ENCODE data around the gene HCN2.
A peak's percentile ranks its signal among the peaks of the same experiment; 100 is the strongest.

HCN2 gene

GRCh38 chr19:589693-590395 lies at the start of gene HCN2:
HCN2 (plus strand) TSS chr19:589881; CDS start chr19:589946, 65 bp downstream.
- DNase-seq, result no peak

- no peak for DNase-seq
These were observed 48.6 kb upstream of the HCN2 start for GRCh38 chr19:540867-541637.

- no peak for DNase-seq
These were observed 48.0 kb upstream of the HCN2 start for GRCh38 chr19:541699-542098.

- no peak for DNase-seq
These were observed 47.4 kb upstream of the HCN2 start for GRCh38 chr19:542173-542866.

- no peak for DNase-seq
These were observed 45.6 kb upstream of the HCN2 start, which contains the start of gene GZMM for GRCh38 chr19:543910-544608. GZMM (plus strand) TSS chr19:544053; CDS start chr19:544072, 19 bp downstream.

GRCh38 chr19:547117-547516 lies 42.6 kb upstream of the HCN2 start:
- no peak for DNase-seq

GRCh38 chr19:547836-548720 lies 41.6 kb upstream of the HCN2 start:
- DNase-seq, result no peak

GRCh38 chr19:548886-549830 lies 40.5 kb upstream of the HCN2 start:
- DNase-seq, result no peak

- DNase-seq, result no peak
These were observed 34.9 kb upstream of the HCN2 start for GRCh38 chr19:554817-555216.

- DNase-seq, result no peak
These were observed 34.2 kb upstream of the HCN2 start for GRCh38 chr19:555474-555808.

- no peak for DNase-seq
These were observed 32.9 kb upstream of the HCN2 start for GRCh38 chr19:556611-557382.

- no peak for DNase-seq
These were observed 30.8 kb upstream of the HCN2 start for GRCh38 chr19:558770-559439.

- DNase-seq, result no peak
These were observed 29.6 kb upstream of the HCN2 start for GRCh38 chr19:560121-560520.

GRCh38 chr19:566403-566802 lies 23.3 kb upstream of the HCN2 start:
- DNase-seq, result peak; percentile 71 to 80

GRCh38 chr19:566844-567243 lies 22.8 kb upstream of the HCN2 start:
- no peak for DNase-seq

GRCh38 chr19:567296-567900 lies 22.3 kb upstream of the HCN2 start:
- no peak for DNase-seq

- no peak for DNase-seq
These were observed 19.4 kb upstream of the HCN2 start for GRCh38 chr19:570251-570686.

- DNase-seq, result peak; percentile 43 to 62
These were observed 18.6 kb upstream of the HCN2 start for GRCh38 chr19:570937-571565.

All from AML-193 (cell line).